ENCODE measurements around the gene HAND2. TPM values are rescaled to one million over a fixed set of nuclear protein-coding genes. Genes with fewer than 3 reads are reported as not detected.

The HAND2 gene
- total RNA-seq, 1 donor, result 1.8 TPM

- Histone ChIP-seq H3K36me3 (ENCODE audit: insufficient read depth, low read length) (no peaks in the 10 kb centered on the region), H2AFZ (ENCODE audit: low read length) (no peak overlapping the region), H3K79me2 (ENCODE audit: insufficient read depth, low read length) (no peaks in the 10 kb centered on the region), H3K4me2 (ENCODE audit: insufficient read depth, low read length) (no peak overlapping the region), H3K27me3 (ENCODE audit: insufficient read depth, low read length) (peaks cover 92% of the 10 kb centered on the region), H3K4me1 (ENCODE audit: insufficient read depth, low read length) (peaks cover 7% of the 10 kb centered on the region), H3K27ac (ENCODE audit: low read depth, low read length) (no peak overlapping the region), H4K20me1 (ENCODE audit: insufficient read depth, low read length) (no peaks in the 10 kb centered on the region), H3K9me3 (ENCODE audit: low read depth, low read length) (no peaks in the 10 kb centered on the region), H3K4me3 (ENCODE audit: insufficient read depth, low read length) (no peak overlapping the region)
- DNase-seq (ENCODE audit: insufficient read length, low spot score, missing footprints), result no peak
- no peak for TF ChIP-seq CTCF (IDR thresholded peaks at IDR 0.05; ENCODE audit: extremely low read depth, low read depth, low read length)
Observed at GRCh38 chr4:173532725-173533511, 2.9 kb upstream of the HAND2 start.

GRCh38 chr4:173531086-173531965 is 1.3 kb upstream of the HAND2 start:
- H3K4me2 ChIP-seq (ENCODE audit: insufficient read depth, low read length), result peak overlapping the region; percentile 92
- H3K79me2 ChIP-seq (ENCODE audit: insufficient read depth, low read length), result no peaks in the 10 kb centered on the region
- H3K4me3 ChIP-seq (ENCODE audit: insufficient read depth, low read length), result no peak overlapping the region
- H3K27ac ChIP-seq (ENCODE audit: low read depth, low read length), result no peak overlapping the region
- H4K20me1 ChIP-seq (ENCODE audit: insufficient read depth, low read length), result no peaks in the 10 kb centered on the region
- H3K4me1 ChIP-seq (ENCODE audit: insufficient read depth, low read length), result peaks cover 7% of the 10 kb centered on the region
- no peak for TF ChIP-seq CTCF (IDR thresholded peaks at IDR 0.05; ENCODE audit: extremely low read depth, low read depth, low read length)
- DNase-seq (ENCODE audit: insufficient read length, low spot score, missing footprints), result no peak
- no peaks in the 10 kb centered on the region for H3K36me3 ChIP-seq (ENCODE audit: insufficient read depth, low read length)
- no peaks in the 10 kb centered on the region for H3K9me3 ChIP-seq (ENCODE audit: low read depth, low read length)
- H2AFZ ChIP-seq (ENCODE audit: low read length), result peak overlapping the region; percentile 75
- H3K27me3 ChIP-seq (ENCODE audit: insufficient read depth, low read length), result peaks cover 88% of the 10 kb centered on the region

- Histone ChIP-seq H3K79me2 (ENCODE audit: insufficient read depth, low read length) (no peaks in the 10 kb centered on the region), H3K4me2 (ENCODE audit: insufficient read depth, low read length) (peak overlapping the region; percentile 92), H3K27me3 (ENCODE audit: insufficient read depth, low read length) (peaks cover 80% of the 10 kb centered on the region), H2AFZ (ENCODE audit: low read length) (peak overlapping the region; percentile 75), H4K20me1 (ENCODE audit: insufficient read depth, low read length) (no peaks in the 10 kb centered on the region), H3K4me1 (ENCODE audit: insufficient read depth, low read length) (peaks cover 7% of the 10 kb centered on the region), H3K36me3 (ENCODE audit: insufficient read depth, low read length) (no peaks in the 10 kb centered on the region), H3K4me3 (ENCODE audit: insufficient read depth, low read length) (peak overlapping the region; percentile 74), H3K27ac (ENCODE audit: low read depth, low read length) (no peak overlapping the region), H3K9me3 (ENCODE audit: low read depth, low read length) (no peaks in the 10 kb centered on the region)
- peak; percentile 71 for DNase-seq (ENCODE audit: insufficient read length, low spot score, missing footprints)
- no peak for TF ChIP-seq CTCF (IDR thresholded peaks at IDR 0.05; ENCODE audit: extremely low read depth, low read depth, low read length)
Observed at GRCh38 chr4:173530326-173531085, 477 bp upstream of the HAND2 start.
